ENCODE results near the gene PHLDA2.

Gene PHLDA2

DNA sequence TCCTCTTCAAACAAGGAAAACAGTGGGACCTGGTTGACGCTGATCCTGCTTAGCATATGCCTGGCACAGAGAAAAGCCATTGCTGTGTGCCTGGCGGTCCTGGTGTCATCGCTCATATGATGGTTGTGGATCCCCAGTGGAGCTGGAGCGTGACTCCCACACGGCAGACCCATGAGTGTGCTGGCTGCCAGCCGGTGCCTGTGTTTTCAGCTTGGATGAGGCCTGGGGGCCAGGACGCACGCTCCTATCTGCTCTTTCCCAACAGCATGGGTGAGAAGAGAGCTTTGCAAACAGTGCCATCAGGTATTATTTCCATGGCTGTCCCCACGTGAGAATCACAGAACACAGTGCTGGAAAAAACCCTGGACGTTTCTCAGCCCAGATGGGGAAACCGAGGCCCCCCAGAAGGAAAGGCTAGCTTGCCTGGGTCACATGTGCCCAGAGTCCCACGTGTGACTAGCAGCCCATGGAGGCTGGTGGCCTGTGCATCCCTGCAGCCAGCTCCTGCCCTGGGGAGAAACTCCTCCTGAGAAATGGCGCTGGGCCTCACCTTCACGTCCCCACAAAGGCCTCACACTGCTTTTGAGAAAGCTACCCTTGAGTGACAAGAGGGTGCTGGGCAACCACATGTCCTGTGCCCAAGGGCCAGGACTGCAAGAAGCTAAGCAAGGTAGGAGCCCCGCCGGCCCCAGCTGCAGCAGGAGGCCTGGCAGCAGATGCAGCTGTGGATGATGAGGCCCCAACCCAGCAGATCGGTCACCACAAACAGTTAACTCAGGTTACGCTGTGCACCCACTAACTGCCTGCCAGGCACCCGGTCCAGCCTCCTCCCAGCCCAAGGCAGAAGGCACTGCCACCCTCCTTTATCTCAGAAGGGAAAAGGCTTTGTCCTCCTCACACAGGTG is 47.9 kb downstream of the PHLDA2 start:
- H3K4me1 ChIP-seq (ENCODE audit: insufficient read depth, low read length), result peaks cover 3% of the 10 kb centered on the region; the same call in 1 of the 2 replicates
- no peak overlapping the region for H3K9ac ChIP-seq (ENCODE audit: low read depth, low read length)
- H3K9me3 ChIP-seq (ENCODE audit: insufficient read depth, low read depth, low read length), result no peaks in the 10 kb centered on the region
- peaks cover 86% of the 10 kb centered on the region for H3K27me3 ChIP-seq (ENCODE audit: insufficient read depth, low read length)
- H3K4me3 ChIP-seq (ENCODE audit: low read length), result no peak overlapping the region
- no peaks in the 10 kb centered on the region for H3K36me3 ChIP-seq (ENCODE audit: insufficient read depth, low read depth, low read length)
- H3K27ac ChIP-seq (ENCODE audit: low read length), result no peak overlapping the region

DNA sequence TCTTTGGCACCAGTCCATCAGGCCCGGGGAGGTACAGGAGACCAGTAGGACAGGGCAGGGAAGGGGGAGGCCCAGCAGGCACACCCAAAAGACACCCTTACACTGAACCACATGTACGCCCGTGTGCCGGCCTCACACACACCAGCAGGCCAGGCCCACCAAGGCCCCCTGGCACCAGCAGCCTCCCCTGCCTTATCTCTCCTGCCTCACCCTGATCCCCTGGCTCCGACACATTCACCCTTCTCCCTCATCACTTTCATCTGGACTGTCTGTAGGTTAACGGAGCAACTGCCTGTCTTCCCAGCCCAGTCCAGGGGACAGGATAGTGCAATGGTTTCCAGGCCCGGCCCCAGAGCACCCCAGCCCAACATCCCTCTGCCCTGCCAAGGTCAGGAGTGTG is 48.6 kb downstream of the PHLDA2 start:
- Histone ChIP-seq H3K27ac (ENCODE audit: low read length) (no peak overlapping the region), H3K27me3 (ENCODE audit: insufficient read depth, low read length) (peaks cover 90% of the 10 kb centered on the region), H3K9ac (ENCODE audit: low read depth, low read length) (no peak overlapping the region)

GRCh38 chr11:2878782-2879181 is 50.4 kb downstream of the PHLDA2 start:
- Histone ChIP-seq H3K27ac (ENCODE audit: low read length) (no peak overlapping the region), H3K27me3 (ENCODE audit: insufficient read depth, low read length) (peaks cover 95% of the 10 kb centered on the region), H3K36me3 (ENCODE audit: insufficient read depth, low read depth, low read length) (no peaks in the 10 kb centered on the region), H3K4me3 (ENCODE audit: low read length) (no peak overlapping the region), H3K9me3 (ENCODE audit: insufficient read depth, low read depth, low read length) (no peaks in the 10 kb centered on the region), H3K4me1 (ENCODE audit: insufficient read depth, low read length) (peaks cover 3% of the 10 kb centered on the region; the same call in 1 of the 2 replicates), H3K9ac (ENCODE audit: low read depth, low read length) (no peak overlapping the region)

More for the DNA sequence above, 48.6 kb downstream of the PHLDA2 start:
- H3K4me3 ChIP-seq (ENCODE audit: low read length), result no peak overlapping the region
- H3K9me3 ChIP-seq (ENCODE audit: insufficient read depth, low read depth, low read length), result no peaks in the 10 kb centered on the region
- no peaks in the 10 kb centered on the region for H3K36me3 ChIP-seq (ENCODE audit: insufficient read depth, low read depth, low read length)
- H3K4me1 ChIP-seq (ENCODE audit: insufficient read depth, low read length), result peaks cover 3% of the 10 kb centered on the region; the same call in 1 of the 2 replicates
